Activated naive CD4-positive, alpha-beta T cell (primary cell): ENCODE measurements around the gene ADAMTS9.
"Not testable (repeated sequence)": the region's sequence is repeated elsewhere in the genome, so short reads cannot be mapped to it uniquely, and the experiment has no call there.

Experiments used
- DNase-seq, 4 experiments: peaks; one replicate each; lab custom pipeline; 2025; lab: John Stamatoyannopoulos, UW

The ADAMTS9 gene

DNA sequence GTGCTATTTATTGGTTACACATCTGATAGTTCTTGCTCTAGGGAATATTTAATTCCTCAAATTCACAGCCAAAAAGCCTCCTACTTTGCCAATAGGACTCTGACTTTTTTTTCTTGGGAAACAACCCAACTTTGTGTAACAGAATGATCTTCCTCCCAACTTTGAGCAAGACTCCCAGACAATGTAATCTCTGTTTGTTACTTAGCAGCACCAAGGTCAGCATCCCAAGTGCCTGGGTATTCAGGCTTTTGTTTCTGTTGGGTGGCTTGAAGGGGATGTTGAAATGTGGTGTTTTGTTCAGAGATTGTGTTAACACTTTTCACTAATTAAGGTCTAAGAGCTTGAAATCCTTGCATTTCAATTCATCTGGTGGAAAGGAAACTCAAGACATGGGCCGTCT lies 115.8 kb downstream of the ADAMTS9 start:
- no peak for DNase-seq

GRCh38 chr3:64568895-64569517 lies 118.8 kb downstream of the ADAMTS9 start:
- DNase-seq, result no peak

DNA sequence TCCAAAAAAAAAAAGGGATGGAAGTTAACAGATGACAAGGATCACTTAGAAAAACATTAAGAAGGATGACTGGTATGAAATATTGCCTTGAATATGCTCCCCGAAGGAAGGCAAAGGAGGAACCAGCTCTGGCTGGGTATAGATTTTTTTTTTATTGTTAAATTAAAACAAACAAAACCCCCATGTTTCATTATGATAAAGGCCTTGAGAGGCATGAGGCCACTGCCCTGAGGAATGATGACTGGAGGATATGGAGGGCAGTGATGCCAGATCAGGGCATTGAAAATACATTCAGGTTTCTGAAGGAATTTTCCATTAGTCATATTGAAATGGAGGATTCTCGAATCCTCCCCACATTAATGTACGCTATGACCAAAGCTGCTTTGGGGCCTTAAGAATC lies 120.9 kb downstream of the ADAMTS9 start:
- DNase-seq, result no peak

- DNase-seq, result no peak
These were observed 124.0 kb downstream of the ADAMTS9 start for GRCh38 chr3:64563751-64564150.

- no peak for DNase-seq
These were observed 125.9 kb downstream of the ADAMTS9 start for GRCh38 chr3:64561868-64562267.

DNA sequence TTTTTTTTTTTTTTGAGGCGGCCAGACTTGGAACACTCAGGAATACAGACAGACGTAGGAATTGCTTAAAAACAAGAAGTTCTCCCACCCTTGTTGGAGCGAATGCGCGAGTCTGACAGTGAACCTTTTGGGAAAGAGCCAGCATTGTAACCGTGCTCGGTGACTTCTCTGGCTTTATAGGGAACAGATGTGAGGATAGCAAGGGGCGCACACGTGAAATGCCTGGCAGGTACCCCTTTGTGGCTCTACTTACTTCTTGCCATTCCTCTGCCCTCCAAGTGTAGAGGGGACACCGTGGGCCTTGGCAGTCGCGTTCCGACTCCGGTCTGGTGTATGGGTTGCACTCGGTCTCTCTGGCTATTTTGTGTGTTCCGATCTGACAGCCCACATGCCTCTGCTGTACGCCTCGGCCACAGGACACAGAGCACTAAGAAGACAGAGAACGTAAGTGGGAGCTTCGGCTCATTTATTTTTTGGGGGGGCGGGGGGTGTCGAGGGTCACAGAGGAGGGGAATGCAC lies 126.4 kb downstream of the ADAMTS9 start:
- no peak for DNase-seq

DNA sequence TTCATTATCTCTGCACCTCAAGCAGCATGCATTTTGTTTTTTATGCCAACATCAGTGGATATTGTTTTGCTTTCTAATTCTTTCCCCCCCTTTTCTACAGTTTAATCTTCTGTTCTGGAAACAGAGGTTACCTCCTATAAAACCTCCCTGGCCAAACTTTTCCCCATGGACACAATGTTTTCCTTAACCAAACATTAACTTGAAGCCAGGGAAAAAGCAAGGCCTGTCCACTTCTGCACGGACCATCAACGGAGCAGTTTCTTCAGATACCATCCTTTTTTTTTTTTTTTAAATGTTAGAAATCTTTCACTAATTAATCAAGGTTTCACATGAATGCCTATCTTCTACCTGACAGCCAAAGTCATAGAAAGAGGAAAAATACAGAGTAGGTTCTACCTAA lies 127.0 kb downstream of the ADAMTS9 start:
- DNase-seq, result no peak

DNA sequence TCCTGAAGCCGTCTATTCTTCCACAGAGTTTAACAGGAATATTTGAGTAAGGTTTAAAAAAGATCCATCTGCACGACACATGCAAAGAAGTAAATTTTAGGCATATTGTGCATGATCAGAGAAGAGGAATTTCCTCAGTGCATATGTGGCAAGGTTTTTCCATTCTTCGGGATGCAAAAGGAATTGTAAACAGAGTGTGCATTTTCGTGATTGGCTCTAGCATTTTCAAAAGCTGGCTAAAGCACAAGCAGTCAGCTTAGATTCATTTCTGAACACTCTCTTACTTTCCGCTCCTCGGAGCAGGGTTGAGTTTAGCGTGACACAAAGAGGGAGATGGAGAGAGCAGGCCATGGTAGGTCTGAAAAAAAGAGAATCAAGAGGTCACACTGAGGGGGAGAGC lies 128.2 kb downstream of the ADAMTS9 start:
- DNase-seq, result no peak

GRCh38 chr3:64556046-64556445 lies 131.8 kb downstream of the ADAMTS9 start:
- DNase-seq, result no peak

- no peak for DNase-seq
These were observed 132.4 kb downstream of the ADAMTS9 start for GRCh38 chr3:64555351-64555750.

DNA sequence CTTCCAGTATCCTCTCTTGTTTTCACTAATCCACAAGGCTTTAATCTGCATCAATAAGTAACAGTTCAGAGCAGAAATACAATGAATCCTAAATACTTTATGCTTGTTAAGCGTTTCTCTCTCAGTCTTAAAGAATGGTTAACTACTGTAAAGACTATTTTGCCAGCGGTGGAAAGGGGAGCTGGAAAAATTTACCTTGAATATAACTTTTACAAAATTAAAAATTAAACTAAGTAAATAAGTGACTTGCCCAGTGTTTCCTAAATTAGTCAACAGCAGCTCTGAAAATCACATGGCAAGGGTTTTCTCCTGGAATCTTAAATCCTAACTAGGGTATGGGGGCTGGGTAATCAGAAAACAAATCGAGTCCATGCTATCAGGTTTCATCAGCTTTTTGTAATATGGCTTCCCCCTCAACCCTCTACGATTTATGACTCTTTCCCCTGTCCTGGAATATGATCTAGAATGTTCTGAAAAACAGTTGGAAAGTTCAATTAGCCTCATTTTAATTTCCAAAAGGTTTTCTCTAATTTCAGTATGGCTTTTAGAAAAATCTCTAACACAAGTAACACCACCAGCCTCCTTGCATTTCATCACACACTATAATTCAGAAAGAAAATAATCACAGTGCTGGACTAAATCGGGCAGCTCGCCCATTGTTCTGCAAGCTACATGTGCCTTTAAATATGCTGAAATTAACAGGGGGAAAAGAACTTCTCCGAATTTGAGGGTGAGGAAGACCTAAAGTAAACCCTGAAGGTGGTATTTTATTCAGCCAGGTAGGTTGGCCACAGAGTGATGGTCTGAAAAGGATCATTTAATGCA lies 133.5 kb downstream of the ADAMTS9 start:
- no peak for DNase-seq

DNA sequence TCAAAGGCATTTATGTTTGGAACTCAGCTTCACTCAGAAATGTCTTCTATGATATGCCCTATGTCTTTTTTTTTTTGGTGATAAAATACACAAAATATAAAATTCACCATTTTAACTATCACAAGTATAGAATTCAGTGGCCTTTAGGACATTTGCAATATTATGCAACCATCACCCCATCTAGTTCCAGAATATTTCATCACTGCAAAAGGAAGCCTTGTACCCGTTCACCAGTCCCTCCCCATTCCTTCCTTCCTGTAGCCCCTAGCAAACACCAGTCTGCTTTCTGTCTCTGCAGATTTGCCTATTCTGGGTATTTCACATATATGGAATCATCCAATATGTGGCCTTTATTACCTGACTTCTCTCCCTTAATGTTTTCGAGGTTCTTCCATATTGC lies 134.8 kb downstream of the ADAMTS9 start:
- no peak for DNase-seq

DNA sequence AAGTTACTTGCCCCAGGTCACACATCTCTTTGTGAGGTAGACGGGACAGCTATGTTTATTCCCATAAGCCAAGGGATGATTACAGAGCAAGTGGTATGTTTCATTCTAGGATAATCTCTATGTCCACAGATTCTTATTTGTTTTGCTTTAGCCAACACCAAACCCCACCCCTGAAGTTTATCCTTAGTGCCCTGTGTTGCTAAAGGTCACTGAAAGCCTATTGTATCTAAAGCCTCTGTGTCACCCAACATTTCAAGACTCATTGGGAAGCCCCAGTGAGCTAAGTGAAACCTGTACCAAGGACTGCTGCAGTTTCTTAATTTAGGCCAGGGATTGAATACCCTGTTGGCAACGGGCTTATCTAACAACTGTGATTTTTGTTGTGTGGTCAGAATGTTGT lies 135.6 kb downstream of the ADAMTS9 start:
- no peak for DNase-seq

DNA sequence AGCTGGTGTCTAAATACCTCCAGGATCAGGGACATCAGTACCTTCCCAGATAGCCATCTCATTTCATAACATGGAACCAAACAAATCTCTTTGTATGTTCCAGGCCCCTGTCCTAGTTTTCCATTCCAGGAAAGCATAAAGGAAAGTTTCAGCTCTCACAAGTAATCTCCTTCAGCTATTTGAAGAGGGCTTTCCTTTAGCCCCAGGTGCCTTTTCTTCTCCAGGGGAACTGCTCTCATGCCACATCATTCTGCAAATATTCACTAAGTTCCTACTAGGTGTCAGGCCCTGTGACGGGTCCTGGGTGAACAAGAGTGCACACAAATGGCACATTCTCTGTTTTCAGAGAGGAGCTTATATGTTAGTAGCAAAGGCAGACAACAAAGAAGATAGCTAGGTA lies 136.1 kb downstream of the ADAMTS9 start:
- DNase-seq, result no peak

- no peak for DNase-seq
These were observed 137.1 kb downstream of the ADAMTS9 start for GRCh38 chr3:64550745-64551144.

DNA sequence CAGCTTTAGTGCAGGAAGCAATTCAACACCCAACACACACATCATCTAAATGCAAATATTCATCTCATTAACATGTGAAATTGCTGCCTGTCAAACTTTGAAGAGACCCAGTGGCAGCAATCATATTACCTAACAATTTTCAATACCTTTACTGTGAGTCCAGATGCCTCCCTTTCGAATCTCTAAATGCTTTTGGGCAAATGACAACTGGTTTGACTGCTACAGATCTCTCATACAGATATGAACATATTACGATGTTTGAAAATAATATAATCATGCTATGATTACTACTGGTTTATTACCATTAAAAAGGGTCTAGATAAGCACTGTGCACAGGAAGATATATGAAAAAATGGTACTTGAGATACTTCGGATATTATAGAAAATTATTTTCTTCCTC lies 137.9 kb downstream of the ADAMTS9 start:
- DNase-seq, result no peak

DNA sequence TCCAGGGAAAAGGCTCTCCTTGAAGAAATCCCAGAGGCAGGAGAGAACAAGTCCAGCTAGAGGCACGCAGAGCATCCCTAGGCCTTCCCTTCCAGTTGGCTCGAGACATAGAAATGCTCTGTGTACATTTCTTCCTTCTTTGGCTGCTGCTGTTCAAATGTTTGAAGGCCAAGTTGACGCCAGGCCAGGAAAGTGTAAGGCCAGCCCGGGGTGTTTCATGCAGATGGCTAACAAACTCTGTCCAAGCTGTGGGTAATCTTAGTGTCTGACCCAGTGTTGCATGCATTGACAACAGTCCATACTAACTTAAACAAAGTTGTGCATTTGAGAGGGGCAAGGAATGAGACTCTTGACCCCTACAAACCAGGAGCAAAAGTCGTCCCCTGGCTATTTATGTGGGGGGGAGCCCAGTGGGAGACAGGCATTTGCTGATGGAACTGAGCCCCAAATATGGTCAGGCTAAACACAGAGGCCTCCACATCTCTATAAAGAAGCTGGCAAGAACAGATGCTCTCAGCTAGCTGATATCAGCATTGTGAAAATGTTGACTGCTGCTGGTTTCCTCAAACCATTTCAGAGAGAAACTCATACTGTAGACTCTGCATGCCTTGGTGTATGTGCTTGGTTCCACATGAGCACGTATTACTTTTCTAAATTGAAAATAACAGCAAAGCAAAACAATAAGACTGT lies 139.5 kb downstream of the ADAMTS9 start:
- no peak for DNase-seq

DNA sequence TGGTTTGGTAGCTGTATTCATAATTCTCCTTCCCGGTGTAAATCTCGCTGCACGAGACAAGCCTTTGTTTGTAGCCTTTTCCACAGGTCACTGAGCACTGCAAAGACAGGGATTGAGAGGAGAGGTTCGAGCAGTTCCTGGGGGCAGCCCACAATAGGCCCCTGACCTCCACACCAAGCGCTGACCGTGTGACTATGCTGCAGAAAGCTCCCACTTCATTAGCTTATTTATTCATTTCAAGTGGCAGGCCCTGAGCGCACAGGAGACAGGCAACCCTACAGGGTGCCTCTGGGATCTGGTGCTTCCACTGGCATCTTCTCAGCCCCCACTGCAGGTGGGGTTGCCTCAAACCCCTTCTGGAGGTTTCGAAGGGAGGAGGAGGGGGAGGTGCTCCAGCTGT lies 140.9 kb downstream of the ADAMTS9 start:
- DNase-seq, result no peak

DNA sequence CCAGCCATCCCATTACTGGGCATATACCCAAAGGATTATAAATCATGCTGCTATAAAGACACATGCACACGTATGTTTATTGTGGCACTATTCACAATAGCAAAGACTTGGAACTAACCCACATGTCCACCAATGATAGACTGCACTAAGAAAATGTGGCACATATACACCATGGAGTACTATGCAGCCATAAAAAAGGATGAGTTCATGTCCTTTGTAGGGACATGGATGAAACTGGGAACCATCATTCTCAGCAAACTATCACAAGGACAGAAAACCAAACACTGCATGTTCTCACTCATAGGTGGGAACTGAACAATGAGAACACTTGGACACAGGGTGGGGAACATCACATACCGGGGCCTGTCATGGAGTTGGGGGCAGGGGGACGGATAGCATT lies 142.6 kb downstream of the ADAMTS9 start:
- not testable (repeated sequence) for DNase-seq

- DNase-seq, result no peak
These were observed 146.0 kb downstream of the ADAMTS9 start for GRCh38 chr3:64541803-64542202.

GRCh38 chr3:64539451-64540196 lies 148.2 kb downstream of the ADAMTS9 start:
- no peak for DNase-seq

- DNase-seq, result no peak
These were observed 151.6 kb downstream of the ADAMTS9 start for GRCh38 chr3:64536166-64536565.
